ENCODE measurements around the gene TMEM35A.
"Not testable (repeated sequence)": the region's sequence is repeated elsewhere in the genome, so short reads cannot be mapped to it uniquely, and the experiment has no call there.

The TMEM35A gene, protein sequence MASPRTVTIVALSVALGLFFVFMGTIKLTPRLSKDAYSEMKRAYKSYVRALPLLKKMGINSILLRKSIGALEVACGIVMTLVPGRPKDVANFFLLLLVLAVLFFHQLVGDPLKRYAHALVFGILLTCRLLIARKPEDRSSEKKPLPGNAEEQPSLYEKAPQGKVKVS

GRCh38 chrX:101078716-101079598 lies at the start of gene TMEM35A:
TMEM35A (plus strand) TSS chrX:101078879; CDS start chrX:101079003, 124 bp downstream.
- H3K4me3 ChIP-seq (ENCODE audit: low read length), result peak within 1 kb of the TSS; percentile 78
- no peaks in the 10 kb centered on the region for H3K9me3 ChIP-seq (ENCODE audit: control insufficient read depth, low read depth, low read length)
- H3K27me3 ChIP-seq (ENCODE audit: control insufficient read depth, insufficient read depth, low read length), result peaks cover 18% of the 10 kb centered on the region
- peaks cover 16% of the 10 kb centered on the region for H3K4me1 ChIP-seq (ENCODE audit: control insufficient read depth, low read depth, low read length)
- no peak within 1 kb of the TSS for H3K27ac ChIP-seq (ENCODE audit: low read length)
- H3K9ac ChIP-seq (ENCODE audit: low read length), result peak within 1 kb of the TSS; percentile 33
- no peaks in the 10 kb centered on the region for H3K36me3 ChIP-seq (ENCODE audit: control insufficient read depth, low read depth, low read length)

- H3K4me3 ChIP-seq (ENCODE audit: low read length), result no peak overlapping the region
- peaks cover 17% of the 10 kb centered on the region for H3K36me3 ChIP-seq (ENCODE audit: control insufficient read depth, low read depth, low read length)
- no peaks in the 10 kb centered on the region for H3K9me3 ChIP-seq (ENCODE audit: control insufficient read depth, low read depth, low read length)
- H3K9ac ChIP-seq (ENCODE audit: low read length), result no peak overlapping the region
- H3K27me3 ChIP-seq (ENCODE audit: control insufficient read depth, insufficient read depth, low read length), result no peaks in the 10 kb centered on the region
- no peaks in the 10 kb centered on the region for H3K4me1 ChIP-seq (ENCODE audit: control insufficient read depth, low read depth, low read length)
- H3K27ac ChIP-seq (ENCODE audit: low read length), result no peak overlapping the region
These were observed 49.0 kb upstream of the TMEM35A start for GRCh38 chrX:101029665-101030064.

- Histone ChIP-seq H3K4me1 (ENCODE audit: control insufficient read depth, low read depth, low read length) (no peaks in the 10 kb centered on the region), H3K36me3 (ENCODE audit: control insufficient read depth, low read depth, low read length) (peaks cover 35% of the 10 kb centered on the region), H3K27me3 (ENCODE audit: control insufficient read depth, insufficient read depth, low read length) (no peaks in the 10 kb centered on the region), H3K9me3 (ENCODE audit: control insufficient read depth, low read depth, low read length) (no peaks in the 10 kb centered on the region), H3K4me3 (ENCODE audit: low read length) (no peak overlapping the region), H3K27ac (ENCODE audit: low read length) (no peak overlapping the region), H3K9ac (ENCODE audit: low read length) (no peak overlapping the region)
These were observed 41.4 kb upstream of the TMEM35A start for GRCh38 chrX:101037231-101037630.

DNA sequence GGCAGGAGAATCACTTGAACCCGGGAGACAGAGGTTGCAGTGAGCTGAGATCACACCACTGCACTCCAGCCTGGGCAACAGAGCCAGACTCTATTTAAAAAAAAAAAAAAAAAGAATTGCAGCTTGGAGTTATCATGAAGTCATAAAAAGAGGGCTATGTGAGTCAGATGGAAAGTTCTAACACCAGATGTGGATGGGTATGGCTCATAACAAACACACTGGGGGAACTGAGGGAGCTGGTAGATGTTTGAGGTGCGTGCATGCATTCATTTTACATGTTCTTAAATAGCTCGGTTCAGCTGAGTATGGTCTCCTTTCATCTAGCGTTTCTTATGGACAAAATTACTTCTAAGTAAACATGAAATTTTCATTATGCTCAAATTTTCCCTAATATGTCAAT lies 38.5 kb upstream of the TMEM35A start:
- Histone ChIP-seq H3K36me3 (ENCODE audit: control insufficient read depth, low read depth, low read length) (peaks cover 28% of the 10 kb centered on the region), H3K9me3 (ENCODE audit: control insufficient read depth, low read depth, low read length) (no peaks in the 10 kb centered on the region)

DNA sequence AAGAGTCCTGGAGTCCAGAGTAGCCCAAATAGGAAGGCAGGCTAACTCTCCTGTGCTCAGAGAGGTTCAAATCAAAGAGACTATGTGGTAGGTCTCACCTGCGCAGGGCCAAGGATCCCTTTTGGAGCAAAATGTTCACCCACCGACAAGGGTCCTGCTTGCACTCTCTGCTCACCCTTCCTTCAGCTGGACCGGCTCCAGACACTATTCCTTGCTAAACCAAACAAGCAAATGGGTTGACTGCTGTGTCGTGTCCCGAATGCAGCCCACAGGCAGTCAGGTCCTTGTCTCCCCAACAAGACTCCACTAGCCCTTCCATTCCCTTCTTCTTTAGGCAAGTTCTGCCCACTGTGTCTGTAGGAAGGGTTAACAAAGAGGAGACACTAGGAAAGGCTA lies 27.5 kb upstream of the TMEM35A start:
- no peaks in the 10 kb centered on the region for H3K9me3 ChIP-seq (ENCODE audit: control insufficient read depth, low read depth, low read length)
- H3K27ac ChIP-seq (ENCODE audit: low read length), result peak overlapping the region; percentile 77
- H3K4me1 ChIP-seq (ENCODE audit: control insufficient read depth, low read depth, low read length), result peaks cover 5% of the 10 kb centered on the region

More for the DNA sequence above, 38.5 kb upstream of the TMEM35A start:
- Histone ChIP-seq H3K4me1 (ENCODE audit: control insufficient read depth, low read depth, low read length) (no peaks in the 10 kb centered on the region), H3K9ac (ENCODE audit: low read length) (no peak overlapping the region), H3K27me3 (ENCODE audit: control insufficient read depth, insufficient read depth, low read length) (no peaks in the 10 kb centered on the region), H3K27ac (ENCODE audit: low read length) (no peak overlapping the region), H3K4me3 (ENCODE audit: low read length) (no peak overlapping the region)

DNA sequence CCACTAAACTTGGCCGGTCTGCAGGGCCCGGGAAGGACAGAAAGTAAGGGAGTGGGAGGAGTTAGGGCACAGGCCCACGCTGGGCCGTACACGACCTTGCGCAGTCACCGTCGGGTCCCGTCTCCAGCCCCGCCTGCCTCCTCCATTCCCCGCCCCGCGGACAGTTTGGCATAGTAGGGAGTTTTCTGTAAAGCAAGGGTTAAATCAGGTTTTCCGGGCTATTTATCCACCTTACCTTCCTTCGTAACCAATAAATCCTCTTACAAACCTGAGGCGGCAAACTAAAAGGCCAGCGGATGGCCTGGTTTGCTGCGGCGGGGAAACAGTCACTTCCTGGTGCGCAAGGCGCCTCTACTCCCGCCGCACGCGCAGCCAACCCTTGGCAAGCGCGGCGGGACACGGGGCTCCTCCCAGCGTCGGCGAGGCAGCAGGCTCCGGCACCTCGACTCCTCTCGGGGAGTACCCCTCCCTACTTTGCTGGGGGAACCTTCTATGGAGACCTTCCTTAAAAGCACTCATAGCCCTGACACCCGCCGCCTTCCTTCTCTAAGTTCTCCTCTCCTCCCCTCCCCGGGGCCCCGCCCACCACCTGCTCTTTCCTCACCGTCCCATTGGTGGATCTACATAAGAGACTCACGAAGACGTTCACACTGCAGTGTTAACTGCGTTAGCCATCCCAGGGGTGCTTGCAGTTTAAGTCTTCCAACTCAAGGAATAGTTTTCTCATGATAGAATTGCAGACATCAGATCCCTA lies 27.0 kb upstream of the TMEM35A start, which contains the start of gene TRMT2B:
TSS of gene TRMT2B (minus strand) at position 563 of the 754 bp plus-strand sequence. CDS start 9,822 bp downstream, outside the sequence.
- Histone ChIP-seq H3K27ac (ENCODE audit: low read length) (peak within 1 kb of the TSS; percentile 77), H3K4me1 (ENCODE audit: control insufficient read depth, low read depth, low read length) (peaks cover 5% of the 10 kb centered on the region), H3K9ac (ENCODE audit: low read length) (peak within 1 kb of the TSS; percentile 69), H3K27me3 (ENCODE audit: control insufficient read depth, insufficient read depth, low read length) (no peaks in the 10 kb centered on the region), H3K4me3 (ENCODE audit: low read length) (peak within 1 kb of the TSS; percentile 78), H3K9me3 (ENCODE audit: control insufficient read depth, low read depth, low read length) (no peaks in the 10 kb centered on the region), H3K36me3 (ENCODE audit: control insufficient read depth, low read depth, low read length) (no peaks in the 10 kb centered on the region)

More for the DNA sequence above, 27.5 kb upstream of the TMEM35A start:
- Histone ChIP-seq H3K36me3 (ENCODE audit: control insufficient read depth, low read depth, low read length) (no peaks in the 10 kb centered on the region), H3K4me3 (ENCODE audit: low read length) (peak overlapping the region; percentile 78), H3K27me3 (ENCODE audit: control insufficient read depth, insufficient read depth, low read length) (no peaks in the 10 kb centered on the region), H3K9ac (ENCODE audit: low read length) (peak overlapping the region; percentile 69)

- H3K9me3 ChIP-seq (ENCODE audit: control insufficient read depth, low read depth, low read length); H3K4me3 ChIP-seq (ENCODE audit: low read length); H3K4me1 ChIP-seq (ENCODE audit: control insufficient read depth, low read depth, low read length); H3K36me3 ChIP-seq (ENCODE audit: control insufficient read depth, low read depth, low read length); H3K27me3 ChIP-seq (ENCODE audit: control insufficient read depth, insufficient read depth, low read length); H3K27ac ChIP-seq (ENCODE audit: low read length); H3K9ac ChIP-seq (ENCODE audit: low read length): not testable (repeated sequence)
These were observed 22.1 kb upstream of the TMEM35A start for GRCh38 chrX:101056551-101056950.

DNA sequence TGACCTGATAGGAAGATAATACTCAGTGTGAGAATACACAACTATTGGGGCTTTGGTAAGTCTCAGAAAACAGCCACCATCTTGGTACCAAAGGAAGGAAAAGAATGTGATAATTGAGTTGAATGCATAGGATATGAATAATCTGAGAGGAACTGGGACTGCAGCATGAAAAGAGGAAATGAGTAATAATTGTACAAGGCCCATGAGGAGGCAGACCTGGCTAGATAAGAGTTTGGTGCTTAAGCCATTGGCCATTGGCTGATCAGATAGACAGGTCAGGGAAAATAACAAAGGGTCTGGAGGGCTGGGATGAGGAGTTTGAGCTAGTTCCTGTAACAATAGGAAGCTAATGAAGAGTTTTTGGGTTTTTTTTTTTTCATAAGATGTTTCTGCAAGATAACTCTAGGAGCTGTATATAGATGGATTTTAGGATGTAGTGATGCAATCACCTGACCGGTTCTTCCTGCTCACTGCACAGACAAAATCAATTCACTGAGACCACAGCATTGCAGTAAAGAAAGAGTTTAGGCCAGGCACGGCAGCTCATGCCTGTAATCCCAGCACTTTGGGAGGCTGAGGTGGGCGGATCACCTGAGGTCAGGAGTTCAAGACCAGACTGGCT lies 21.5 kb upstream of the TMEM35A start:
- H3K27me3 ChIP-seq (ENCODE audit: control insufficient read depth, insufficient read depth, low read length), result no peaks in the 10 kb centered on the region
- H3K9me3 ChIP-seq (ENCODE audit: control insufficient read depth, low read depth, low read length), result no peaks in the 10 kb centered on the region
- no peak overlapping the region for H3K27ac ChIP-seq (ENCODE audit: low read length)
- H3K4me1 ChIP-seq (ENCODE audit: control insufficient read depth, low read depth, low read length), result peaks cover 7% of the 10 kb centered on the region
- H3K9ac ChIP-seq (ENCODE audit: low read length), result no peak overlapping the region
- no peak overlapping the region for H3K4me3 ChIP-seq (ENCODE audit: low read length)
- H3K36me3 ChIP-seq (ENCODE audit: control insufficient read depth, low read depth, low read length), result no peaks in the 10 kb centered on the region

DNA sequence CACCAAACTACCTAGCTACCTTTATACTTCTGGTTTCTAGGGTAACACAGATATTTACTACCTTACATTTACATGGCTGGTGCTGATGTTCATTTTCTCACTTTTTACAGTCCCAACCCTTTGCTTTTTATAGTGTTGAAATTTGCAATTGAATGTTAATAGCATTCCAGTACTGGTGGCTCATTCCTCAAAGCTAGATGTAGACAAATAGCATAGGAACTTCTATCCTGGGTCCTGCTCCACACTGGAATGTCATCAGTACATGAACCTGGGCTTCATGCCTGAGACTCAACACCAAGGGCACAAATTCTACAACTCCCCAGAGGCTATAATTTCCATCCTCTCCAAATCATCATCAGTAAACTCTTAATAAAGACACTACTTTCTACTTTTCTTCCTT lies 16.5 kb upstream of the TMEM35A start:
- no peak overlapping the region for H3K9ac ChIP-seq (ENCODE audit: low read length)
- H3K4me1 ChIP-seq (ENCODE audit: control insufficient read depth, low read depth, low read length), result peaks cover 4% of the 10 kb centered on the region
- no peaks in the 10 kb centered on the region for H3K27me3 ChIP-seq (ENCODE audit: control insufficient read depth, insufficient read depth, low read length)
- H3K4me3 ChIP-seq (ENCODE audit: low read length), result no peak overlapping the region
- no peak overlapping the region for H3K27ac ChIP-seq (ENCODE audit: low read length)
- no peaks in the 10 kb centered on the region for H3K9me3 ChIP-seq (ENCODE audit: control insufficient read depth, low read depth, low read length)
- H3K36me3 ChIP-seq (ENCODE audit: control insufficient read depth, low read depth, low read length), result no peaks in the 10 kb centered on the region

DNA sequence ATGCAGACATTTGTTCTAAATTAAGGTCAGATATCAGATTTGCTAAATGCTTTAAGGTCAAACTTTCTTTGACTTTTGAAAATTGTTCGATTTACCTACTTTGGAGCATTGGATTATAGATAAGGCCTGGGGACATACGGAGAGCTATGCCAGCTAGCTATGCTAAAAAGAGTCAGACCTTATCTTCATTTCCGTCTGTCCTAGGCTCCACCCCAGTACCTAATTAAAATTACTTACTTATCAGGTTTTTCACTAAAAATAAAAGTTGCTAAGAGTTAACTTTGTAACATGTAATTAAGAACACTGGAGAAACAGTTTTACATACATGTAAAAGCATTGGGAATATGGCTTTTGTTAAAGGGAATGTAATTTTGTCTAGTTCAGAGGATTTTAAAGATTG lies 7.1 kb upstream of the TMEM35A start:
- no peak overlapping the region for H3K4me3 ChIP-seq (ENCODE audit: low read length)
- H3K27me3 ChIP-seq (ENCODE audit: control insufficient read depth, insufficient read depth, low read length), result no peaks in the 10 kb centered on the region
- no peak overlapping the region for H3K27ac ChIP-seq (ENCODE audit: low read length)
- no peaks in the 10 kb centered on the region for H3K36me3 ChIP-seq (ENCODE audit: control insufficient read depth, low read depth, low read length)
- no peaks in the 10 kb centered on the region for H3K9me3 ChIP-seq (ENCODE audit: control insufficient read depth, low read depth, low read length)
- no peak overlapping the region for H3K9ac ChIP-seq (ENCODE audit: low read length)
- H3K4me1 ChIP-seq (ENCODE audit: control insufficient read depth, low read depth, low read length), result no peaks in the 10 kb centered on the region

DNA sequence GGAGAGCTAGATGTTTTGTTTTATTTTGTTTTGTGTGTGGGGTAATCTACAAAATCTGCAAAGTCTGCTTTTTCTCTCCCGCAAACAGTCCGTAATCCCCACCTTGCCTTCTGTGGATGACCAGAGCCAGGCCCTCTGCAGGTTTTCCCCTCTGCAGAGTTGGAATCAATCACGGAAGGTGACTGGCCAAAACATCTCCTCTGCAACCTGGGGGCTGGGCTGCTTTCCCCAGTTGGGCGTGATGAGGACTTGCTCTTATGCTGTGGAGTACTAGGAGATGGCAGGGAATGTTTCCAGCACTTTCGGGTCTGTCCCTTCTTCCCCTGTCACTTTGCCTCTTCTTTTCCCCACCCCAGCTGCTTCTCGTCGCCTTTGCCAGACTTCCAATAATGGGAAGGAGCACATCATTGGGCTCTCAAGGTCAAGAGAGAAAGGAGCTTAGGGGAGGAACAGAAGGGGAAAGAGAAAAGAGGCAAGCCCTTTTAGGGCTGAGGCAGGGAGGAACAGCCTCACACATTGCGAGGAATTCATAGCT lies 1.1 kb downstream of the TMEM35A start:
- Histone ChIP-seq H3K4me1 (ENCODE audit: control insufficient read depth, low read depth, low read length) (peaks cover 16% of the 10 kb centered on the region), H3K9ac (ENCODE audit: low read length) (peak overlapping the region; percentile 33), H3K4me3 (ENCODE audit: low read length) (peak overlapping the region; percentile 78), H3K36me3 (ENCODE audit: control insufficient read depth, low read depth, low read length) (no peaks in the 10 kb centered on the region), H3K27ac (ENCODE audit: low read length) (no peak overlapping the region), H3K9me3 (ENCODE audit: control insufficient read depth, low read depth, low read length) (no peaks in the 10 kb centered on the region), H3K27me3 (ENCODE audit: control insufficient read depth, insufficient read depth, low read length) (peaks cover 18% of the 10 kb centered on the region)
